Activated CD4-positive, alpha-beta T cell treated with anti-CD3 and anti-CD28 coated beads, Interleukin-2, Interleukin-6, amounts not matched to agents 100 ng/mL and 50 ng/mL, durations not matched to agents 16 hours and 8 hours (primary cell): ENCODE measurements around the gene C1QTNF5.
"Not testable (repeated sequence)": the region's sequence is repeated elsewhere in the genome, so short reads cannot be mapped to it uniquely, and the experiment has no call there.

ENCODE experiments used
- DNase-seq: peaks from one replicate; pipeline ENCODE4 v3.0.0-alpha.2; 2020

Gene C1QTNF5

GRCh38 chr11:119340335-119341221 is at the start of gene C1QTNF5:
C1QTNF5 (minus strand) TSS chr11:119340883; CDS start chr11:119340397, 486 bp downstream.
- no peak for DNase-seq

GRCh38 chr11:119389611-119390254 is 49.0 kb upstream of the C1QTNF5 start:
- peak; percentile 19 for DNase-seq

GRCh38 chr11:119388103-119388502 is 47.4 kb upstream of the C1QTNF5 start:
- DNase-seq, result no peak

GRCh38 chr11:119384332-119384731 is 43.6 kb upstream of the C1QTNF5 start:
- no peak for DNase-seq

GRCh38 chr11:119382513-119382912 is 41.8 kb upstream of the C1QTNF5 start:
- not testable (repeated sequence) for DNase-seq

GRCh38 chr11:119382101-119382500 is 41.4 kb upstream of the C1QTNF5 start:
- DNase-seq, result no peak

GRCh38 chr11:119381181-119381988 is 40.7 kb upstream of the C1QTNF5 start, which contains the start of gene USP2:
USP2 (minus strand) TSS chr11:119381690; CDS start chr11:119373480, 8,210 bp downstream.
- peak; percentile 96 for DNase-seq

- DNase-seq, result no peak
Measured at GRCh38 chr11:119380827-119381180, 40.1 kb upstream of the C1QTNF5 start.

GRCh38 chr11:119380160-119380826 is 39.6 kb upstream of the C1QTNF5 start:
- DNase-seq, result no peak

- DNase-seq, result no peak
Measured at GRCh38 chr11:119378851-119379465, 38.3 kb upstream of the C1QTNF5 start.

GRCh38 chr11:119377961-119378667 is 37.4 kb upstream of the C1QTNF5 start:
- no peak for DNase-seq

- DNase-seq, result no peak
Measured at GRCh38 chr11:119377112-119377901, 36.6 kb upstream of the C1QTNF5 start.

- no peak for DNase-seq
Measured at GRCh38 chr11:119376197-119376847, 35.6 kb upstream of the C1QTNF5 start.

- no peak for DNase-seq
Measured at GRCh38 chr11:119375337-119376196, 34.9 kb upstream of the C1QTNF5 start.

GRCh38 chr11:119374632-119375336 is 34.1 kb upstream of the C1QTNF5 start:
- no peak for DNase-seq

- peak; percentile 60 for DNase-seq
Measured at GRCh38 chr11:119373921-119374631, 33.4 kb upstream of the C1QTNF5 start.

GRCh38 chr11:119373059-119373920 is 32.6 kb upstream of the C1QTNF5 start:
- DNase-seq, result no peak
